HEK293 (cell line): Measurements from ENCODE around the gene GPR62.

Source experiments
- EGR2 ChIP-seq: fragments of 450-650 bp; formaldehyde crosslinking; IDR thresholded peaks from 2 replicates; pipeline ENCODE4 v1.5.1; 2016; ENCODE audit warnings: low read depth, missing biosample characterization, missing genetic modification characterization
- INSM2 ChIP-seq: fragments of 450-650 bp; formaldehyde crosslinking; IDR thresholded peaks from 2 replicates; pipeline ENCODE4 v1.5.1; 2016; ENCODE audit warnings: missing biosample characterization, missing genetic modification characterization
- KLF1 ChIP-seq: fragments of 450-650 bp; formaldehyde crosslinking; IDR thresholded peaks from 2 replicates; pipeline ENCODE4 v1.5.1; 2016; ENCODE audit warnings: missing biosample characterization, missing genetic modification characterization
- OVOL3 ChIP-seq: fragments of 450-650 bp; formaldehyde crosslinking; IDR thresholded peaks from 2 replicates; pipeline ENCODE4 v1.5.1; 2016; ENCODE audit warnings: missing biosample characterization, missing genetic modification characterization
- PRDM10 ChIP-seq: fragments of 450-650 bp; formaldehyde crosslinking; IDR thresholded peaks from 2 replicates; pipeline ENCODE4 v1.5.1; 2016; ENCODE audit warnings: missing biosample characterization, missing genetic modification characterization
- REST ChIP-seq: fragments of 450-650 bp; formaldehyde crosslinking; IDR thresholded peaks from 2 replicates; pipeline ENCODE4 v1.5.1; 2016; ENCODE audit warnings: missing biosample characterization, missing genetic modification characterization
- SALL2 ChIP-seq: fragments of 450-650 bp; formaldehyde crosslinking; IDR thresholded peaks from 2 replicates; pipeline ENCODE4 v1.5.0; 2017; ENCODE audit warnings: missing biosample characterization, mild to moderate bottlenecking, missing genetic modification characterization, borderline replicate concordance
- SP2 ChIP-seq: fragments of 450-650 bp; formaldehyde crosslinking; IDR thresholded peaks from 2 replicates; pipeline ENCODE4 v1.5.1; 2016; ENCODE audit warnings: missing biosample characterization, missing genetic modification characterization
- SP7 ChIP-seq: fragments of 450-650 bp; formaldehyde crosslinking; IDR thresholded peaks from 2 replicates; pipeline ENCODE4 v1.5.1; 2016; ENCODE audit warnings: missing biosample characterization, missing genetic modification characterization
- WT1 ChIP-seq: fragments of 450-650 bp; formaldehyde crosslinking; IDR thresholded peaks from 2 replicates; pipeline ENCODE4 v1.5.1; 2016; ENCODE audit warnings: missing biosample characterization, missing genetic modification characterization
- ZBTB48 ChIP-seq: fragments of 450-650 bp; formaldehyde crosslinking; IDR thresholded peaks from 2 replicates; pipeline ENCODE4 v1.5.1; 2016; ENCODE audit warnings: missing biosample characterization, missing genetic modification characterization
- ZBTB6 ChIP-seq: fragments of 450-650 bp; formaldehyde crosslinking; IDR thresholded peaks from 2 replicates; pipeline ENCODE4 v1.5.1; 2017; ENCODE audit warnings: missing biosample characterization, missing genetic modification characterization
- ZFHX2 ChIP-seq: fragments of 450-650 bp; formaldehyde crosslinking; conservative IDR thresholded peaks from 2 replicates; pipeline ENCODE4 v1.5.1; 2016; ENCODE audit warnings: missing biosample characterization, missing genetic modification characterization
- ZIC2 ChIP-seq: fragments of 450-650 bp; formaldehyde crosslinking; IDR thresholded peaks from 2 replicates; pipeline ENCODE4 v1.5.1; 2016; ENCODE audit warnings: missing biosample characterization, missing genetic modification characterization
- ZNF10 ChIP-seq: fragments of 450-650 bp; formaldehyde crosslinking; IDR thresholded peaks from 2 replicates; pipeline ENCODE4 v1.5.1; 2017; ENCODE audit warnings: missing biosample characterization, missing genetic modification characterization
- ZNF112 ChIP-seq: fragments of 450-650 bp; formaldehyde crosslinking; IDR thresholded peaks from 2 replicates; pipeline ENCODE4 v1.5.0; 2017; ENCODE audit warnings: missing biosample characterization, missing genetic modification characterization
- ZNF138 ChIP-seq: fragments of 450-650 bp; formaldehyde crosslinking; IDR thresholded peaks from 2 replicates; pipeline ENCODE4 v1.5.1; 2016; ENCODE audit warnings: missing biosample characterization, missing genetic modification characterization, borderline replicate concordance
- ZNF184 ChIP-seq: fragments of 450-650 bp; IDR thresholded peaks from 2 replicates; pipeline ENCODE4 v1.5.1; 2018; ENCODE audit warnings: missing biosample characterization, mild to moderate bottlenecking, missing genetic modification characterization
- ZNF19 ChIP-seq: fragments of 450-650 bp; formaldehyde crosslinking; IDR thresholded peaks from 2 replicates; pipeline ENCODE4; 2016; ENCODE audit warnings: missing biosample characterization, missing genetic modification characterization, low read depth
- ZNF223 ChIP-seq: fragments of 450-650 bp; formaldehyde crosslinking; IDR thresholded peaks from 2 replicates; pipeline ENCODE4 v1.5.1; 2016; ENCODE audit warnings: missing biosample characterization, missing genetic modification characterization
- ZNF398 ChIP-seq: fragments of 450-650 bp; formaldehyde crosslinking; IDR thresholded peaks from 2 replicates; pipeline ENCODE4 v1.5.1; 2017; ENCODE audit warnings: missing biosample characterization, missing genetic modification characterization
- ZNF555 ChIP-seq: fragments of 450-650 bp; formaldehyde crosslinking; conservative IDR thresholded peaks from 2 replicates; pipeline ENCODE4 v1.5.1; 2017; ENCODE audit warnings: missing biosample characterization, mild to moderate bottlenecking, missing genetic modification characterization, inconsistent platforms
- ZNF626 ChIP-seq: fragments of 450-650 bp; sonication (Bioruptor Pico); formaldehyde crosslinking; IDR thresholded peaks from 2 replicates; pipeline ENCODE4 v1.5.1; 2018; ENCODE audit warnings: missing biosample characterization, missing genetic modification characterization, inconsistent platforms
- ZNF654 ChIP-seq: fragments of 450-650 bp; formaldehyde crosslinking; IDR thresholded peaks from 2 replicates; pipeline ENCODE4 v1.5.1; 2016; ENCODE audit warnings: low read depth, missing biosample characterization, missing genetic modification characterization
- ZNF843 ChIP-seq: fragments of 450-650 bp; formaldehyde crosslinking; IDR thresholded peaks from 2 replicates; pipeline ENCODE4 v1.5.1; 2016; ENCODE audit warnings: missing biosample characterization, missing genetic modification characterization
- ZSCAN23 ChIP-seq: fragments of 450-650 bp; formaldehyde crosslinking; IDR thresholded peaks from 2 replicates; pipeline ENCODE4 v1.5.1; 2016; ENCODE audit warnings: missing biosample characterization, missing genetic modification characterization

GPR62 gene

GRCh38 chr3:51995346-51996163 is 40.4 kb downstream of the GPR62 start, which contains the start of gene RPL29 (continued):
- 0 out of 2 replicates have a peak, but pooled peaks have one; percentile 21 for TF ChIP-seq REST
- 0 out of 2 replicates have a peak, but pooled peaks have one; percentile 13 for TF ChIP-seq ZNF398 (tag by site-specific recombination)
- peak; percentile 89 for TF ChIP-seq SP7 (tag by site-specific recombination)
- 0 out of 2 replicates have a peak, but pooled peaks have one; percentile 42 for TF ChIP-seq ZBTB6 (tag by site-specific recombination)
- peak; percentile 51 for TF ChIP-seq ZFHX2
- peak; percentile 84 for TF ChIP-seq ZSCAN23 (tag by site-specific recombination)
- TF ChIP-seq WT1 (tag by site-specific recombination), result peak; percentile 43; the same call in 1 of the 2 replicates
- no peak for TF ChIP-seq ZNF138
- TF ChIP-seq ZIC2 (tag by site-specific recombination), result no peak
- TF ChIP-seq EGR2 (tag by site-specific recombination), result 0 out of 2 replicates have a peak, but pooled peaks have one; percentile 26
- TF ChIP-seq ZNF184 (tag by site-specific recombination), result no peak
- 0 out of 2 replicates have a peak, but pooled peaks have one; percentile 6 for TF ChIP-seq ZNF654 (tag by site-specific recombination)
- TF ChIP-seq PRDM10 (tag by site-specific recombination), result peak; percentile 61; the same call in 1 of the 2 replicates
- no peak for TF ChIP-seq ZNF626 (tag by site-specific recombination)
- 0 out of 2 replicates have a peak, but pooled peaks have one; percentile 27 for TF ChIP-seq ZNF10 (tag by site-specific recombination)
- TF ChIP-seq KLF1, result no peak
- TF ChIP-seq SALL2 (tag by site-specific recombination), result no peak
- TF ChIP-seq ZBTB48 (tag by site-specific recombination), result no peak
- TF ChIP-seq OVOL3, result peak; percentile 67; the same call in 1 of the 2 replicates
- TF ChIP-seq ZNF112 (tag by site-specific recombination), result no peak
- TF ChIP-seq ZNF19, result no peak
- peak; percentile 64; the same call in 1 of the 2 replicates for TF ChIP-seq ZNF843 (tag by site-specific recombination)
- no peak for TF ChIP-seq ZNF555 (tag by site-specific recombination)
- 0 out of 2 replicates have a peak, but pooled peaks have one; percentile 41 for TF ChIP-seq INSM2 (tag by site-specific recombination)
- TF ChIP-seq ZNF223 (tag by site-specific recombination), result 0 out of 2 replicates have a peak, but pooled peaks have one; percentile 17
- peak; percentile 76 for TF ChIP-seq SP2 (tag by site-specific recombination)
